BE2C (cell line): ENCODE data around the gene SETDB2.

ENCODE experiments used
- DNase-seq: peaks from one replicate; pipeline ENCODE4 v3.0.0-alpha.2; 2020
- H3K27me3 ChIP-seq: fragments of 250-450 bp; sonication (Bioruptor Pico); 2 replicates; pipeline ENCODE4 v1.5.1; 2020; ENCODE audit warnings: mild to moderate bottlenecking
- H3K36me3 ChIP-seq: fragments of 250-450 bp; sonication (Bioruptor Pico); 2 replicates; pipeline ENCODE4 v1.5.1; 2020; ENCODE audit warnings: mild to moderate bottlenecking
- H3K4me1 ChIP-seq: fragments of 250-450 bp; sonication (Bioruptor Pico); 2 replicates; pipeline ENCODE4 v1.5.1; 2020
- H3K4me3 ChIP-seq: 2 replicates; pipeline ENCODE4 v1.5.1; 2011; ENCODE audit warnings: low read depth, low read length
- H3K9me3 ChIP-seq: fragments of 250-450 bp; sonication (Bioruptor Pico); 2 replicates; pipeline ENCODE4 v1.5.1; 2020
- CTCF ChIP-seq: IDR thresholded peaks from 2 replicates; pipeline ENCODE4 v1.5.1; 2012; ENCODE audit warnings: mild to moderate bottlenecking, low read depth, low read length

SETDB2 gene

GRCh38 chr13:49437705-49438104, 6.4 kb upstream of the SETDB2 start:
- no peak overlapping the region for H3K4me3 ChIP-seq
- no peaks in the 10 kb centered on the region for H3K4me1 ChIP-seq
- H3K27me3 ChIP-seq: no peaks in the 10 kb centered on the region; the same call in 1 of the 2 replicates
- no peak for TF ChIP-seq CTCF
- DNase-seq: no peak
- no peaks in the 10 kb centered on the region for H3K9me3 ChIP-seq
- H3K36me3 ChIP-seq: no peaks in the 10 kb centered on the region

GRCh38 chr13:49439609-49440008, 4.5 kb upstream of the SETDB2 start:
- H3K36me3 ChIP-seq: no peaks in the 10 kb centered on the region
- no peaks in the 10 kb centered on the region for H3K4me1 ChIP-seq
- DNase-seq: no peak
- H3K9me3 ChIP-seq: no peaks in the 10 kb centered on the region
- no peak for TF ChIP-seq CTCF
- no peak overlapping the region for H3K4me3 ChIP-seq
- no peaks in the 10 kb centered on the region; the same call in 1 of the 2 replicates for H3K27me3 ChIP-seq

GRCh38 chr13:49441312-49441711, 2.8 kb upstream of the SETDB2 start:
- Histone ChIP-seq H3K4me3 (no peak overlapping the region), H3K36me3 (no peaks in the 10 kb centered on the region), H3K27me3 (no peaks in the 10 kb centered on the region; the same call in 1 of the 2 replicates), H3K4me1 (no peaks in the 10 kb centered on the region), H3K9me3 (no peaks in the 10 kb centered on the region)
- TF ChIP-seq CTCF: no peak
- no peak for DNase-seq

- H3K4me3 ChIP-seq: no peak overlapping the region
- H3K9me3 ChIP-seq: no peaks in the 10 kb centered on the region
- no peak for DNase-seq
- no peaks in the 10 kb centered on the region; the same call in 1 of the 2 replicates for H3K27me3 ChIP-seq
- no peaks in the 10 kb centered on the region for H3K36me3 ChIP-seq
- no peak for TF ChIP-seq CTCF
- H3K4me1 ChIP-seq: no peaks in the 10 kb centered on the region
Measured at GRCh38 chr13:49441846-49442245, 2.2 kb upstream of the SETDB2 start.

GRCh38 chr13:49443357-49443703, 744 bp upstream of the SETDB2 start:
- Histone ChIP-seq H3K9me3 (no peaks in the 10 kb centered on the region), H3K27me3 (no peaks in the 10 kb centered on the region), H3K4me1 (no peaks in the 10 kb centered on the region), H3K36me3 (no peaks in the 10 kb centered on the region), H3K4me3 (peak overlapping the region; percentile 83)
- no peak for TF ChIP-seq CTCF
- DNase-seq: no peak

- no peak for TF ChIP-seq CTCF
- no peak for DNase-seq
Measured at GRCh38 chr13:49444524-49445395, 686 bp downstream of the SETDB2 start.

More at GRCh38 chr13:49444524-49445395, 686 bp downstream of the SETDB2 start:
- no peaks in the 10 kb centered on the region for H3K36me3 ChIP-seq
- H3K9me3 ChIP-seq: no peaks in the 10 kb centered on the region
- peak overlapping the region; percentile 83 for H3K4me3 ChIP-seq
- no peaks in the 10 kb centered on the region for H3K27me3 ChIP-seq
- H3K4me1 ChIP-seq: no peaks in the 10 kb centered on the region
